Germinal center (tissue), 1 donor: ENCODE measurements around the gene RHOT1.
"Not testable (repeated sequence)": the region's sequence is repeated elsewhere in the genome, so short reads cannot be mapped to it uniquely, and the experiment has no call there.

ENCODE experiments used
- DNase-seq: peaks from one replicate; pipeline ENCODE4 v3.0.0; 2012; ENCODE audit warnings: mixed read lengths, low spot score

The RHOT1 gene

DNA sequence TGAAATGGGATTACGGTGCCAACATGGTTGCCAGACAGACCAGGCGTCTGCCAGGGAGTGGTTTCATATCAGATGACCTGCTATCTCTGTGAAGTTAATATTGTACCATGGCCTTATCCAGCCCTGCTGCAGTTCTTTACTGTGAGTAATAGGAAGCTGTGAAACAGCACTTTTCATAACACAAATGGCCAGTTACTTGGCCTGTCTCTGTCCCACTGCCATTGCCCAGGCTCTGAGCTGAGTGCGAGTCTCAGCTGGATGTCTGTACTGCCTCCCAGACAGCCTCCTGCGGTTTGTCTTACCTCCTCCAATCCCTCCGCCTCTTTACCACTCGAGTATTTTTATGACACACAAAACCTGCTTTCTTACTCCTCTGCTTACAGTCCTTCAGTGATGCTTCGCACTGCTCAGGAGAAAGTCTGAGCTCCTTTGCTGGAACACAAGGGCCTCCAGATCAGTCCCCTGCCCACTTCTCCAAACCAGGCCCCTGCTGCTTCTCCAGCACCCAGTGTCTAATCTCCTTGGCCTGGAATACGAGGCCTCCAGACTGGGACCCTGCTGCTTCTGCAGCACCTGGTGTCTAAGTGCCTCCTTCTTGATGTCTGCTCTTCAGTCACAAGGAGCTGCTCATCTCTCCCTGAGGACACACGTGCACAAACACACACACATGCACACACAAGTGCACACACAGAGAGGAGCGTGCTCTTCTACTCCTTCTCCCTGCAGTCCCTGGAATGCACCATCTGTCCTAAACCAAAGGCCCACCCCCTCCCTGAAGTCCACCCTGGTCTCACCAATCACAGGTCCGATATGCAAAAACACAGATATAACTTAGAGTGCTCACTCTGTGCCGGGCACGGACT lies 17.1 kb upstream of the RHOT1 start:
- DNase-seq, result no peak

DNA sequence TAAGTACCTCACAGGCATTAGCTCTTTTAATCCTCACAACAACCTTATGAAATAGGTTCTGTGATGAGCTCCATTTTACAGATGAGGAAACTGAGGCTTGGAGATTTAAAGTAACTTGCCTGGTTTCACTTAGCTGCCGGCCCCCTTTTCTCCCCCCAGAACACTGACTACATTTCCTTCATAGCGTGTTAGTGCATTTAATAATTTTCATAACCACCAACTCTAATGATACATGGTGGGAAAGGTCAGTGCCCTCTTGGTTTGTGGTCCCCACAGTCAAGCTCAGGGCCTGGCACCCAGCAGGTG lies 16.5 kb upstream of the RHOT1 start:
- no peak for DNase-seq

DNA sequence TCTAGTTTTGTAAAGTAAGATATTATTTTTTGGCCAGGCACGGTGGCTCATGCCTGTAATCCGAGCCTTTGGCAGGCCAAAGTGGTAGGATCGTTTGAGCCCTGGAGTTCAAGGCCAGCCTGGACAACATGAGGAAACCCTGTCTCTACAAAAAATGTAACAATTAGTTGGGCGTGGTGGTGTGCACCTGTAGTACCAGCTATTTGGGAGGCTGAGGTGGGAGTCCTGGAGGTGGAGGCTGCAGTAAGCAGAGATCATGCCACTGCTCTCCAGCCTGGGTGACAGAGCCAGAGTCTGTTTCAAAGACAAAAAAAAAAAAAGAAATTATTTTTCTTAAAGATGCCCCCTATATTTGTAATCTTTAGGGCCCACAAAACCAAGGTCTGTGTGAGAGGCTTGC lies 16.0 kb upstream of the RHOT1 start:
- DNase-seq, result no peak

DNA sequence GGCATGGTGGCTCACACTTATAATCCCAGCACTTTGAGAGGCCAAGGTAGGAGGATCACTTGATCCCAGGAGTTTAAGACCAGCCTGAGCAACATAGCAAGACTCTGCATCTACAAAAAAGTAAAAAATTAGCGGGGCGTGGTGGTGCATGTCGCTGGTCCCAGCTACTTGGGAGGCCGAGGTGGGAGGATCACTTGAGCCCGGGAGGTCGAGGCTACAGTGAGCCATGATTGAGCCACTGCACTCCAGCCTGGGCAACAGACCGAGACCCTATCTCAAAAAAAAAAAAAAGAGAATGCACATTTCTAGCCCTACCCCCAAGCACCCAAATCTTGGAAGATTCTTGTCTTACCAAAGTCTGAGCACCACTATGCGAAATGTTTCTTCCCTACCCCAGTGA lies 15.6 kb upstream of the RHOT1 start:
- DNase-seq, result no peak

DNA sequence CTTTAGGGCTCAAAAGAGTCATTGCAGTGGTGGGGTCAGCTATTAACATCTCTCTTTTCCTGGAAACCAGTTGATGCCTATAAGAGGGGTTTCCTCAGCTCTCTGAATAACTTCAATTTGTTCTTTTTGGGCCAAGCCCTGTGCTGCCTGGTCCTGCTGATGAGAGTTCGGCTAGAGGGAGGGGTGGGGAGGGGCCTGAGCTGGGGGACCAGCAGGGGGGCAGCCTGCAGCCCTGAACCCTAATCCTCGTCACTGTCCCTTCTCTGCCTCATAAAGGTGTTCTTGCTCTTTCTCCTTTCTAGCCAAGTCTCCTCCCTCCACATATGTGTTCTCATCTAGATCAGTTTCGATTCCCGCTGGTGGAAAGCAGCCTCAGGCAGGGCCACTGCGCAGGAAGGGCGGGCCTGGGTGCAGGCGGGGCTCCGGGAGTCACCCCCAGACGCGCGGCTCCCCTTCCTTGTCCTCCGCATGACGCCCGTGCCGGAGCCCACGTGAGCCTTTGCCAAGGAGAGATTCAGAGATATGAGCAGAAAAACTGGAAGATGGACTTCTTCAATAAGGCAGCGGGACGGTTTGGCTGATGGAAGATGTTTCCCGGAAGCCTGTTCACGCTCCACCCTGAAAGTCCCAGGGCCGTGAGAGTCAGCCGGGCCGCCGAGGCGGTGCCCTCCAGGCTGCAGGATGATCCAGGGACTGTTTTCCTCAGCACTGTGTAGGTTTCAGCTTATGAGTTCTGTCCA lies 15.0 kb upstream of the RHOT1 start:
- peak; percentile 79 for DNase-seq

DNA sequence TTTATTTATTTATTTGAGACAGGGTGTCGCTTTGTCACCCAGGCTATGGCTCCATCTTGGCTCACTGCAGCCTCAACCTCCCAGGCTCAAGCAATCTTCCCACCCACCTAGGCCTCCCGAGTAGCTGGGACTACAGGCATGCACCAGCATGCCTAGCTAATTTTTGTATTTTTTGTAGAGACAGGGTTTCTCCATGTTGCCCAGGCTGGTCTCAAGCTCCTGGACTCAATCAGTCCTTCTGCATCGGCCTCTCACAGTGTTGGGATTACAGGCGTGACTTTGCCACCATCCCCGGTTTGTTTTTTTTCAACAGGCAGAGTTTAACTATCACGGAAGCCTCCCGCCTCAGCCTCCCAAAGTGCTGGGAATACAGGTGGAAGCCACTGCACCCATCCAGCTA lies 13.8 kb upstream of the RHOT1 start:
- not testable (repeated sequence) for DNase-seq

DNA sequence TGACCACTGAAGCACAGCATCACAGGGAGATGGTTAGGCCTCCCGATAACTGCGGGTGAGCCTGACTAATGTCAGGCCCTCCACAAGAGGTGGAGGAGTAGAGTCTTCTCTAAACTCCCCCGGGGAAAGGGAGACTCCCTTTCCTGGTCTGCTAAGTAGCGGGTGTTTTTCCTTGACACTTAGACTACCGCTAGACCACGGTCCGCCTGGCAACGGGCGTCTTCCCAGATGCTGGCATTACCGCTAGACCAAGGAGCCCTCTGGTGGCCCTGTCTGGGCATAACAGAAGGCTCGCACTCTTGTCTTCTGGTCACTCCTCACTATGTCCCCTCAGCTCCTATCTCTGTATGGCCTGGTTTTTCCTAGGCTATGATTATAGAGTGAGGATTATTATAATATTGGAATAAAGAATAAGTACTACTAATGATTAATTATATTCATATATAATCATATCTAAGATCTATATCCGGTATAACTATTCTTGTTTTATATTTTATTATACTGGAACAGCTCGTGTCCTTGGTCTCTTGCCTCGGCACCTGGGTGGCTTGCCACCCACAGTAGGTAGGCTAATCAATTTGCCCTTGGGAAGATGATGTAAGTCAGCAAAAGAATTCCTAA lies 6.7 kb upstream of the RHOT1 start:
- not testable (repeated sequence) for DNase-seq

DNA sequence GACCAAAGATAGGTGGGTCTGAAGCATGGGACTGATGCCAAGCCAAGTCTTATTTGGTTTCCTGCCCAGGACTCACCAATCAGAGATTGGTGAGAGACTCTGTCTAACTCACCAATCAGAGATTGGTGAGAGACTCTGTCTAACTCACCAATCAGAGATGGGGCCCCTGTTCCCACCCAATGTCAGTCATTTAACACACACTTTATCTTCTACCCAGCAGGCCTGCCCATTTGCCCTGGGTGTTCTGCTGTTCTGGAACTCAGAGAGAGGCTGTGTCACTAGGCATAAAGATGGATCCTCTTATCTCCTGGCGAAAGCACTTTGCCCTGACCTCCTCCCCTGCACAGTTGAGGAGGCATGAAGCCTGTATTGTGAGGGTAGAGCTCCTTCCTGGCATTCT lies 5.4 kb upstream of the RHOT1 start:
- no peak for DNase-seq

DNA sequence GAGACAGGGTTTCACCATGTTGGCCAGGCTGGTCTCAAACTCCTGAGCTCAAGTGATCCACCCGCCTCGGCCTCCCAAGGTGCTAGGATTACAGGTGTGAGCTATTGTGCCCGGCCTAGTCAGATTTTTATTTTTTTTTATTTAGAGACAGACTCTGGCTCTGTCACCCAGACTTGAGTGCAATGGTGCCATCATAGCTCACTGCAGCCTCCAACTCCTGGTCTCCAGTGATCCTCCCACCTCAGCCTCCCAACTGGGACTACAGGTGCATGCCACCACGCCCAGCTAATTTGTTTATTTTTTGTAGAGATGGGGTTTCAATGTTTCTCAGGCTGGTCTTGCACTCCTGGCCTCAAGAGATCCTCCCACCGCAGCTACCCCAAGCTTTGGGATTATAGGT lies 2.8 kb upstream of the RHOT1 start:
- not testable (repeated sequence) for DNase-seq

DNA sequence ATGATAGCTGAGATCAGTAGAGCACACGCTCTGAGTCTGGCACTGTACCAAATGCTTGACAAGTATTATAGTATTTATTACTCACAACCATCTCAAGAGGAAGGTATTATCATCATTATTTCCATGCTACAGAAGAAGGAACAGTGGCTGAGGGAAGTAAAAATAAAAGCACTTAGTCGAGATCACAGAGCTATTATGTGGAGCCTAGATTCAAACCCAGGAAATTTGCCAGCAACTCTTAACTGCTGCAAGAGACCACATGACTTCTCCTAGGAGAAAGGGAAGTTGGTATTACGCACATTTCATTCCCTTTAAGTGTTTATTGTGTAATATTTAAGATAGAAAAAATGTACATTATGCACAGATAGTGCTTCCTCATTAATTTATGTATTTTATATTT lies 1.0 kb upstream of the RHOT1 start:
- DNase-seq, result no peak

DNA sequence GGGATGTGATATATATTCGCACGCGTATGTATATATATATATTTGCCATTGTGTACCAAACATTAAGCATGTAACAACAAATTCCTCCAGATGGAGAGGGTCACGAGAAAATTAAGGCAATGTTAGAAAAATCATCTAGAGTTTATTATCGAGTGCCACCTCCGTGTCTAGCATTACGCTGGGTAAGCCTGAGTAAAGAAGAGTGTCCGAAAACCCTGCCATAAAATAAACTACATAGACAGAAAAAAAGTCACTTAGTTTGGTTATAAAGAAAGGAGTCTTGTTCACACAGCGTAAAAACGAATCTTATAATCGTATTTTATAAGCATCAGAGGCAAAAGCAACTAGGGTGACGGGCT lies 644 bp upstream of the RHOT1 start:
- DNase-seq, result no peak

DNA sequence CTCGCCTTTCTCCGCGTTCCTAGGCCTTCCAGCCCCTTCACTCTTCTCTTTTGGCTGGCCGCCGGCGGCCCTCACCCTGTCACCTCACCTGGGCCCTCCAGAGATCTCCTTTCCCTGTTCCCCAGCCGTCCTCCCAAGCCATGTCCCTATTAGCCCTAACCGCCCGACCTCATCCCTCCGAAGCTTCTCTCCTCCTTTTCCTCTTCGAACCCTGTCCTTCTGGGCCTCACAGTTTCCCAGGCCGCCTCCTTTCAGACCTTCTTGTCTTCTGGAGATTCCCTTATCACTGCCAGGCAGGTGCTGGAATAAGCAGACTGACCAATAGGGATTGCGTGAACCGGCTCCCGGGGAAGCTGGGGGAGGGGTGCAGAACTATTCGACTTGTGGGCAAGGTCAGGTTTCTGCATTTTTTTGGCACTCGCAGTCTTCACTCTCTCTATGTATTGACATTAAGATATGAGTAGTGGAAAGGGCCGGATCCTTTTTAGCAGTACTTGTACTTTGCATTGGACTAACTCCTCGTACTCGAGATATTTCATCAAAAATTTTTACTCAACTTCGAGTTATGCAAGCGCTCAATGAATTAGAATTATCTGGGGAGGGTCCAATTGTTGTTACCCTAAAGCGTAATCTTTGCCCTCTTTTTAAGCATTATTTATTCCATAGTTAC lies 690 bp downstream of the RHOT1 start:
- peak; percentile 24 for DNase-seq

DNA sequence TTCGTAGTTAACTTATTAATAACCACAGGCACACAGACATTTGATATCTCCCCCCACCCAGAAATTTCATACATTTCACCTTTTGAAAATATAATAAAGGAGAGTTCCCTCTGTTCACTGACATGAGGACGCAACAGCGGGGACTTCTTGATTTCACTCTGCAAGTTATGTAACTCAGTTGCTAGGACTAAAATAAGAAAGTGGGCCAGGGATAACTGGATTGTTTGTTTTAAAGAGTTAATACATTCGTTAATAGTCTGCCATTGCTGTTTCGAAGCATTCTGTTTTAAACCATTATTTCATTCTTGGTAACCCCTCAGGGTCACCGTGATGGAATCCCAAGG lies 1.2 kb downstream of the RHOT1 start:
- no peak for DNase-seq

DNA sequence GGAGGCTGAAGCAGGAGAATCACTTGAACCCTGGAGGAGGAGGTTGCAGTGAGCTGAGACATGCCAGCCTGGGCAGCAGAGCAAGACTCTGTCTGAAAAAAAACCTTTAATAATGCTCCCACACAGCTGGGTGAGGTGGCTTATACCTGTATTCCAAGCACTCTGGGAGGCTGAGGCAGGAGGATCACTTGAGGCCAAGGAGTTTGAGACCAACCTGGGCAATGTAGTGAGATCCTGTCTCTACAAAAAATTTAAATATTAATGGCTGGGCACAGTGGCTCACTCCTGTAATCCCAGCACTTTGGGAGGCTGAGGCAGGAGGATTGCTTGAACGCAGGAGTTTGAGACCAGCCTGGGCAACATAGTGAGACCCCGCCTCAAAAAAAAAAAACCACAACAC lies 2.1 kb downstream of the RHOT1 start:
- not testable (repeated sequence) for DNase-seq

DNA sequence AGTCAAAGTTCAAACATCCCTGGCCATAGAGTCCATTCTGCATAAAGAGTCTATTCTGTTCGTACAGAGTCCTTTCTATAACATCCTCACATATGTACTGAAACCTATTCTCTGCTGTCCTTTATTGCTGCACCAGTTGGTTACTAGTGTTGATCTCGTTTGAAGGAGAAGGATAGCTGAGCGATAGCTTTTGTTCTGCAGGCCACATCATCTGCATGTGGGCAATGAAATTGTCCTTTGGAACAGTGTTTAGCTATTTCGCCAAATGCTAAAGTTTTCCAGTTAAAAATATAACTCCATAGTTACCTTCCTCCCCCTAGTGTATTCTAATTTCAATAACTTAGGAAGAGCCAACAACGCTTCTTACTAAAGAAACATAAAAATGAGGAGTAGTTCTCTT lies 6.0 kb downstream of the RHOT1 start:
- DNase-seq, result no peak

DNA sequence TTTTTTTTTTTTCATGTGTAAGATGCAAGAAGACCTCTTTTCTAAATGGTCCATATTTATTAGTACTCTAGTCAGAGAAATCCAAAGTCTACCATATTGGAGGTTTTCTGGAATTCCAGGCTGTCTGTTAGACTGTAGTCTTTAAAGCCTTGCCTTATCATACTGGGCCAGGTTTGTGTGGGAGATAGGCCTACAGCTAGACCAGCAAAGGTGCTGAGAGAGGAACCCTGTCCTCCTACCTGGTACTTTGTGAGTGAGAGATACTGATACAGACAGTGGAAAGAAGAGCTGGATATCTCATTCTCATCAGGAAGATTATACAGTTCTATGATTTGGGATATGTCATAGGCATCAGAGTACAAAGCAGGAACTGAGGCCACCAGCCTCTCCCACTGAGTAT lies 8.1 kb downstream of the RHOT1 start:
- DNase-seq, result no peak

DNA sequence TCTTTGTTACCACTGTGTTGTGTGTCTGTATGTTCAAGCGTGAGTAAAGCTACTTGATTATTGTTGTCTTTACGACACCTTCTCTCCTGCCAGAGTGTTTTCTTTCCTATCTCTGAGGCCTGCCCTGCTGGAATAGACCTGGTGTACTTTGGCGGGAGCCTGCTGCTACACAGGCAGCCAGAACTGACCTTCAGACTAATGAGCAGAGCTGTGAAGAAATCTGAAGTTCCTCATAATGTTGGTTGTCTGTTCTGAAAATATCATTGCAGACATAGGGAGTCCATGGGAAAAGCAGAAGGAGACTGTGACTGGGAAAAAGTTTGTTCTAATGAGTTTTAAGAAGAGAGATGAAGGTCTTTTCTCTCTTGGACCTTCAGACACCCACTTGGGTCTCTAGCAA lies 9.8 kb downstream of the RHOT1 start:
- no peak for DNase-seq

DNA sequence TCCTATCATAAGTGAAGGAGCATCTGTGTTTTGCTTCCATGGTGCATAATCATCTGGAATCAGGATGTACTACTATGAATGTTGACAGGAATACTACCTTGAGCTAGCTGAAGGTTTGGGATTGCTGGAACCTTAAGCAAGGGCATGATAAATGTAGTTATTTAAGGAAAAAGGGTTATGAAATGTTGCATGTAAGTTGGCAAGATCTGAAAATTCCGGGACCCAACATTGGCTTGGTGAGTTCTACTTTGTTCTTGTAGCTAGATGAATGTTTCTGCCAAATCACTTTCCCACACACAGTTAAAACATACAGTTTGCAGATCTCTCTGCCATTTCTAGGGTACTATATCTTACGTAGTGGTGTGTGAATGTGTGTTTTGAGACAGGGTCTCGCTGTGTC lies 13.6 kb downstream of the RHOT1 start:
- no peak for DNase-seq

DNA sequence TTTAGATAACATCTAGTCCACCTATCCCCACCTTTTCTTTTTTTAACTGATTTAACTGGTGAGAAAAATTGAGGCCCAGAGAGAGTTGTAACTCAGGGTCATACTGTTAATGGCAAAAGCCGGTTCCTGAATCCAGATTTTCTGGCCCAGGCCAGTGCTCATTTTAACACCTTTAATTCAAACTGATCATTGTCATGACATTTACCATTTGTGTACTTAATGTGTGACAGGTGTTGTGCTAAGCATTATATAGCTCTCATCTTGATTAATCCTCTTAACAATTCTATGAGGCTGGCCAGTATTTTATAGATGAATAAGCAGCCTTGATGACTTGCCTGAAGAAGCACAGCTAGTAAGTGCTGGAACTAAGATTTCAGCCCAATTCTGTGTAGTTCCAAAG lies 14.4 kb downstream of the RHOT1 start:
- DNase-seq, result no peak

DNA sequence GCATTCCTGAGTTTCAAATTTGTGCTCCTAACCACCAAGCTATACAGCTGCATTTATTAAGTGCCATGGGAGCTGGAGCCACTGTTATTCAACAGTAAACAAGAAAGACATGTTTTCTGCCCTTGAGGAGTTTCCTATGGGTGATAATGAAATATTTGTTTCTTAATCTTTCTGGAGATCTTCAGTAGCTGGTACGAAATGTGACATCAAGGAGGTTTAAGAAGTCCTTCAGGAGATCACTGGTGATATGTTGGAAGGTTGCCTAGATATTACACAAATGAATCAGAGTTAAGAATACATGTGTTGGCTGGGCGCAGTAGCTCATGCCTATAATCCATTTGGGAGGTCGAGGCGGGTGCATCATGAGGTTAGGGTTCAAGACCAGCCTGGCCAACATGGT lies 14.9 kb downstream of the RHOT1 start:
- DNase-seq, result no peak

DNA sequence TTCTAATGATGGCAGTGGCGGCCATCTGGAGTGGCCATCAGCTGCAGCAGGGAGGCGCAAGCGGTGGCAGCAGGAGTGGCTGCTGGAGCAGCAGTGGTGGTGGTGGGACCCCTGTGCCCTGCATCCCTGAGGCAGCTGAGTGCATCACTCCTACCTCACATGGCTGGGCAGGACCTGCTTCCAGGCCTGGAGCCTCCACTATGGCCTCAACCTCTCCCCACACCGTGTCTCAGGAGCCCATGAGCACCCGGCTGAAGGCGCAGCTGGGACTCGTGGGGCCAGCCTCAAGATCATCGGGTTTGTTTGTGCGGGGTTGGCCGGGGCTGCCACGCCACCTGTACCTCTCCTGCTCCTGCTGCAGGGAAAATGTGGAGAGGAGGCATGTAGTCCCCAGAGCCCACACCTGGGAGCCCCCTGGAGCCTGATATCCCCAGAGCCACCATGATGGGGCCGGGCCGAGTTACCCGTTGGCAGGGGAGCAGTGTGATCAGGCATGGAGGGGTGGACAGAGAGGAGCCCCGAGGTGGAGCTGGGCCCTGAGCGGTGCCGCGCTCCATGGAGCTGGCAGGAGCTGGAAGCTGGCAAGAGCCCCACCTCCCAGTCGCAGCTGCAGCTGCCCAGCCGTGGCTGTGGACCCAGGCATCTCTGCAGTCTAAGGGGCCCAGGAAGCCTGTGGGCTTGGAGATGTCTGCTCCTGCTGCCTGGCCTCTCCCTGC lies 16.7 kb downstream of the RHOT1 start:
- DNase-seq, result no peak
